Measurements from ENCODE around the gene HOXB2. TPM values are rescaled to one million over a fixed set of nuclear protein-coding genes. Genes with fewer than 3 reads are reported as not detected.

HOXB2 gene
- total and polyA plus RNA-seq, 2 of the 8 experiments (the other 6 are each of a cell fraction or from before 2014, with no cell fraction given), result not detected

DNA sequence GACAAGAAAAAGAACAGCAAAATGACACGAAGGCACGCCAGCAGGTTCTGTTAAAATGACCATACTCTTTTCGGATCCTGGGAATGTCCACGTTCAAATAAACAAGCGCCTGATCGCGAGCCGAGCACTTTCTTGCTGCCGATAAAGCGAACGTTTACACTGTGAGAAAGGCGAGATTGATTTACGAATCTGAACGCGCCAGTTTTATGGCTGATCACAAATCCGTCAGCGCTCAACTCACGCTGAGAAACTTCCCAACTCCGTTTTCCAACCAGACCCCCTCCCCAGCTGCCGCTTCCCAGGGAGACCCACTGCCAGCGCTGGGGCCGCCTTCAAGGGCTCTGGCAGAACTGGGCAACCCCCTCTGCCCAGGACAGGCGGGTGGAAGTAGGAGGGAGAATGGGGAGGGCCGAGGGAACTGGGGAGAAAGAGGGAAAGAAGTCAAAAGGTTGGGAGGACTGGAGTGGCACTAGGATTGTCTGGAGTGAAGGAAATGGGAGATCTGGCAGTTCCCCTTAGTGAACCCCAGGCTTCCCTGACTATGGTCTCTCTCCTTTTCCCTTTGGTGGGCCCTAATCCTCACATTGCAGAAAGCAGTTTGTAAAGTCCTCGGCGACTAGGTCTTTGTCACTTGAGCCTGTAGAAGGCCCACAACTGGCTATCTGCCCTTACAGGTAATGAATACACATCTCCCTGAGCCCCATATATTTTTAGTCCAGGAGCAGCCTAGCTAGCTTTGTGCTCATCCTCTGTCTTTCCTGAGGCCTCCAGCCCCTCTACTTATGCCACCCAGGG is 26.3 kb upstream of the HOXB2 start (continued):
- no peak for TF ChIP-seq MAFK (IDR thresholded peaks at IDR 0.05; ENCODE audit: low read depth, low read length)
- no peak for TF ChIP-seq JUND (IDR thresholded peaks at IDR 0.05; ENCODE audit: low read length)
- TF ChIP-seq YY1 (IDR thresholded peaks at IDR 0.05; ENCODE audit: low read depth, low read length), result 0 out of 2 replicates have a peak, but pooled peaks have one; percentile 7
- TF ChIP-seq BACH1 (IDR thresholded peaks at IDR 0.05; ENCODE audit: low read length), result no peak
